A549 (cell line): ENCODE data around the gene GPX4.

Source experiments
- CHD2 ChIP-seq: fragments of 150-350 bp; IDR thresholded peaks from 2 replicates; pipeline ENCODE4 v1.6.1; 2014; ENCODE audit warnings: low read length; ENCODE audit not compliant: partially characterized antibody
- EP300 ChIP-seq, 2 experiments: fragments of >200 bp; sonication (Bioruptor Twin); formaldehyde crosslinking; IDR thresholded peaks; 2 replicates in 1 of 2; 3 replicates in 1 of 2; pipeline ENCODE4 v1.6.1; 2016 to 2017
- HMGXB4 ChIP-seq: fragments of 250-450 bp; sonication (Bioruptor Pico); IDR thresholded peaks from 2 replicates; pipeline ENCODE4 v1.5.0; 2021; ENCODE audit warnings: mild to moderate bottlenecking, moderate library complexity, borderline replicate concordance
- JUN ChIP-seq, 2 experiments: fragments of >200 bp; sonication (Bioruptor Twin); formaldehyde crosslinking; IDR thresholded peaks; 2 replicates in 1 of 2; 3 replicates in 1 of 2; pipeline ENCODE4 v1.6.1; 2016 to 2017
- MAFK ChIP-seq: fragments of 450-650 bp; IDR thresholded peaks from 2 replicates; pipeline ENCODE4 v1.6.1; 2014; ENCODE audit not compliant: partially characterized antibody
- MAZ ChIP-seq: fragments of 150-350 bp; IDR thresholded peaks from 2 replicates; pipeline ENCODE4 v1.6.1; 2014; ENCODE audit warnings: antibody characterized with exemption, low read depth, low read length, borderline replicate concordance
- NFE2L2 ChIP-seq: fragments of 150-350 bp; conservative IDR thresholded peaks from 2 replicates; pipeline ENCODE4 v1.6.1; 2014; ENCODE audit warnings: low read length
- SMC3 ChIP-seq: fragments of >200 bp; sonication (Bioruptor Twin); formaldehyde crosslinking; IDR thresholded peaks from 3 replicates; pipeline ENCODE4 v1.6.1; 2018; ENCODE audit warnings: inconsistent platforms
- USF2 ChIP-seq: fragments of 450-650 bp; IDR thresholded peaks from 2 replicates; pipeline ENCODE4 v1.6.1; 2014; ENCODE audit warnings: antibody characterized with exemption
- TF ChIP-seq, protein P1 (sequence below): fragments of >200 bp; sonication (Bioruptor Twin); formaldehyde crosslinking; IDR thresholded peaks from 3 replicates; pipeline ENCODE4 v1.5.1; 2016

DNA sequence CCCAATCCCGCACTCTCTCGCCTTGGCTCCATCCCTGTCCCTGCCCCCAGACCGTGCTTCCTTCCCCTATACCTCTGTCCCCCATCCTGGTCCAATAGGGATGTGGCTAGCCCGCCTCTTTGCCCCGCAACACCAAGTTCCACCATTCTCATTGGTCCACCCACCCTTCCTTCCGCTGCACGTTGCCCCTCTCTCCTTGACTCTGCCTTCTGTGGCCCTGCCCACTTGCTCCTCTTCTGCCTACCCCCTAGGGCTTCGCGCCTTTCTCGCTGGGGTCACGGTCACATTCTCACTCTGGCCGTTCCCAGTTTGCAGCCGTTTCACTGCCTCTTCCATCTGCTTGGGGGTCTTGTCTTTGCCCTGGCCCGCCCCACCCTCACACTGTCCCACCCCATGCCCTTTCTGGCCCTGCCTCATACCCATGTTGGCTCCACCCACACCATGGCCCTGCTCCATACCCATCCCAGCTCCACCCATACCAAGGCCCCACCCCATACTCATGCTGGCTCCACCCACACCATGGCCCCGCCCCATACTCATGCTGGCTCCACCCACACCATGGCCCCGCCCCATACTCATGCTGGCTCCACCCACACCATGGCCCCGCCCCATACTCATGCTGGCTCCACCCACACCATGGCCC lies 41.3 kb upstream of the GPX4 start:
- TF ChIP-seq HMGXB4 (CRISPR knock-in tag) (no peak), MAZ (no peak), EP300 (IDR thresholded peaks at IDR 0.05) (no peak), USF2 (no peak), NFE2L2 (no peak), CHD2 (no peak), MAFK (no peak), JUN (IDR thresholded peaks at IDR 0.05) (no peak), SMC3 (no peak)
- TF ChIP-seq, protein P1, sequence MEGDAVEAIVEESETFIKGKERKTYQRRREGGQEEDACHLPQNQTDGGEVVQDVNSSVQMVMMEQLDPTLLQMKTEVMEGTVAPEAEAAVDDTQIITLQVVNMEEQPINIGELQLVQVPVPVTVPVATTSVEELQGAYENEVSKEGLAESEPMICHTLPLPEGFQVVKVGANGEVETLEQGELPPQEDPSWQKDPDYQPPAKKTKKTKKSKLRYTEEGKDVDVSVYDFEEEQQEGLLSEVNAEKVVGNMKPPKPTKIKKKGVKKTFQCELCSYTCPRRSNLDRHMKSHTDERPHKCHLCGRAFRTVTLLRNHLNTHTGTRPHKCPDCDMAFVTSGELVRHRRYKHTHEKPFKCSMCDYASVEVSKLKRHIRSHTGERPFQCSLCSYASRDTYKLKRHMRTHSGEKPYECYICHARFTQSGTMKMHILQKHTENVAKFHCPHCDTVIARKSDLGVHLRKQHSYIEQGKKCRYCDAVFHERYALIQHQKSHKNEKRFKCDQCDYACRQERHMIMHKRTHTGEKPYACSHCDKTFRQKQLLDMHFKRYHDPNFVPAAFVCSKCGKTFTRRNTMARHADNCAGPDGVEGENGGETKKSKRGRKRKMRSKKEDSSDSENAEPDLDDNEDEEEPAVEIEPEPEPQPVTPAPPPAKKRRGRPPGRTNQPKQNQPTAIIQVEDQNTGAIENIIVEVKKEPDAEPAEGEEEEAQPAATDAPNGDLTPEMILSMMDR: no peak
